Memory B cell (primary cell): ENCODE results near the gene MIB2.
"Not testable (repeated sequence)": the region's sequence is repeated elsewhere in the genome, so short reads cannot be mapped to it uniquely, and the experiment has no call there.

ENCODE experiments used
- ATAC-seq: fragments of 150-1000 bp; cut with Tn5 transposase; 2 replicates; pipeline ENCODE4 v1.10.0; 2021; ENCODE audit warnings: low read depth, mild to moderate bottlenecking, moderate library complexity
- DNase-seq, 2 donors: peaks; one replicate each; pipeline ENCODE4 v3.0.0; 2022; ENCODE audit warnings: low spot score in 2 of 2
- H3K27ac Mint-ChIP-seq: one replicate; pipeline ENCODE4 v1.8.0; 2022; ENCODE audit warnings: mild to moderate bottlenecking, moderate library complexity, mixed read lengths
- H3K27me3 Mint-ChIP-seq: one replicate; pipeline ENCODE4 v1.8.0; 2022; ENCODE audit warnings: mixed read lengths
- H3K36me3 Mint-ChIP-seq: one replicate; pipeline ENCODE4 v1.8.0; 2022; ENCODE audit warnings: mild to moderate bottlenecking, mixed read lengths
- H3K4me1 Mint-ChIP-seq: one replicate; pipeline ENCODE4 v1.8.0; 2022; ENCODE audit warnings: mixed read lengths
- H3K4me3 Mint-ChIP-seq: one replicate; pipeline ENCODE4 v1.8.0; 2022; ENCODE audit warnings: mild to moderate bottlenecking, moderate library complexity, mixed read lengths
- H3K9me3 Mint-ChIP-seq: one replicate; pipeline ENCODE4 v1.8.0; 2022; ENCODE audit warnings: mixed read lengths

The MIB2 gene

GRCh38 chr1:1662830-1663560, 47.7 kb downstream of the MIB2 start:
- ATAC-seq, H3K27me3 Mint-ChIP-seq, H3K36me3 Mint-ChIP-seq, H3K9me3 Mint-ChIP-seq, DNase-seq, H3K4me1 Mint-ChIP-seq, H3K4me3 Mint-ChIP-seq: not testable (repeated sequence)
- peak overlapping the region; percentile 68 for H3K27ac Mint-ChIP-seq

GRCh38 chr1:1664318-1664717, 49.0 kb downstream of the MIB2 start:
- not testable (repeated sequence) for H3K36me3 Mint-ChIP-seq, H3K4me3 Mint-ChIP-seq, H3K4me1 Mint-ChIP-seq, ATAC-seq, H3K27me3 Mint-ChIP-seq, H3K9me3 Mint-ChIP-seq, H3K27ac Mint-ChIP-seq, DNase-seq

GRCh38 chr1:1664941-1665814, 49.9 kb downstream of the MIB2 start:
- Mint-ChIP-seq H3K4me3 (no peak overlapping the region), H3K27me3 (no peaks in the 10 kb centered on the region), H3K9me3 (no peaks in the 10 kb centered on the region), H3K36me3 (peaks cover 5% of the 10 kb centered on the region), H3K27ac (no peak overlapping the region), H3K4me1 (no peaks in the 10 kb centered on the region)
- ATAC-seq (no peak), DNase-seq (no peak)

- DNase-seq: no peak
- H3K36me3 Mint-ChIP-seq: peaks cover 5% of the 10 kb centered on the region
These were observed 50.5 kb downstream of the MIB2 start for GRCh38 chr1:1665815-1666251.

GRCh38 chr1:1666526-1666925, 51.2 kb downstream of the MIB2 start:
- Mint-ChIP-seq H3K9me3 (no peaks in the 10 kb centered on the region), H3K4me1 (no peaks in the 10 kb centered on the region), H3K27ac (no peak overlapping the region), H3K4me3 (no peak overlapping the region), H3K27me3 (no peaks in the 10 kb centered on the region), H3K36me3 (peaks cover 5% of the 10 kb centered on the region)
- DNase-seq (no peak), ATAC-seq (no peak)

More at GRCh38 chr1:1665815-1666251, 50.5 kb downstream of the MIB2 start:
- no peak for ATAC-seq
- no peak overlapping the region for H3K27ac Mint-ChIP-seq
- H3K4me3 Mint-ChIP-seq: no peak overlapping the region
- H3K27me3 Mint-ChIP-seq: no peaks in the 10 kb centered on the region
- H3K4me1 Mint-ChIP-seq: no peaks in the 10 kb centered on the region
- no peaks in the 10 kb centered on the region for H3K9me3 Mint-ChIP-seq

GRCh38 chr1:1669468-1670440, 54.5 kb downstream of the MIB2 start:
- H3K4me1 Mint-ChIP-seq: no peaks in the 10 kb centered on the region
- H3K4me3 Mint-ChIP-seq: no peak overlapping the region
- H3K27me3 Mint-ChIP-seq: no peaks in the 10 kb centered on the region
- peaks cover 6% of the 10 kb centered on the region for H3K36me3 Mint-ChIP-seq
- no peak overlapping the region for H3K27ac Mint-ChIP-seq
- no peak for DNase-seq
- no peaks in the 10 kb centered on the region for H3K9me3 Mint-ChIP-seq
- ATAC-seq: no peak

- Mint-ChIP-seq H3K36me3 (peaks cover 6% of the 10 kb centered on the region), H3K4me3 (no peak overlapping the region), H3K4me1 (no peaks in the 10 kb centered on the region)
These were observed 55.6 kb downstream of the MIB2 start for GRCh38 chr1:1670866-1671265.

GRCh38 chr1:1671365-1672119, 56.2 kb downstream of the MIB2 start:
- Mint-ChIP-seq H3K9me3 (no peaks in the 10 kb centered on the region), H3K4me3 (no peak overlapping the region), H3K27ac (no peak overlapping the region), H3K4me1 (no peaks in the 10 kb centered on the region), H3K36me3 (peaks cover 4% of the 10 kb centered on the region), H3K27me3 (no peaks in the 10 kb centered on the region)
- ATAC-seq (no peak), DNase-seq (no peak)

More at GRCh38 chr1:1670866-1671265, 55.6 kb downstream of the MIB2 start:
- ATAC-seq (no peak), DNase-seq (no peak)
- Mint-ChIP-seq H3K27me3 (no peaks in the 10 kb centered on the region), H3K9me3 (no peaks in the 10 kb centered on the region), H3K27ac (no peak overlapping the region)

GRCh38 chr1:1672181-1672965, 57.1 kb downstream of the MIB2 start:
- ATAC-seq (no peak), DNase-seq (no peak)
- peaks cover 3% of the 10 kb centered on the region for H3K36me3 Mint-ChIP-seq
- no peaks in the 10 kb centered on the region for H3K27me3 Mint-ChIP-seq
- no peak overlapping the region for H3K27ac Mint-ChIP-seq
- no peaks in the 10 kb centered on the region for H3K4me1 Mint-ChIP-seq
- no peak overlapping the region for H3K4me3 Mint-ChIP-seq
- no peaks in the 10 kb centered on the region for H3K9me3 Mint-ChIP-seq

- H3K27ac Mint-ChIP-seq, DNase-seq, H3K36me3 Mint-ChIP-seq, ATAC-seq, H3K9me3 Mint-ChIP-seq, H3K27me3 Mint-ChIP-seq, H3K4me3 Mint-ChIP-seq: not testable (repeated sequence)
- H3K4me1 Mint-ChIP-seq: peaks cover 18% of the 10 kb centered on the region
These were observed 59.5 kb downstream of the MIB2 start for GRCh38 chr1:1674806-1675205.

GRCh38 chr1:1675218-1675617, 59.9 kb downstream of the MIB2 start:
- peak; percentile 18 for ATAC-seq
- H3K4me3 Mint-ChIP-seq, H3K9me3 Mint-ChIP-seq, H3K27ac Mint-ChIP-seq, H3K27me3 Mint-ChIP-seq, H3K36me3 Mint-ChIP-seq: not testable (repeated sequence)
- peaks cover 18% of the 10 kb centered on the region for H3K4me1 Mint-ChIP-seq
- peak in 1 of 2 donors; percentile 34 for DNase-seq

- not testable (repeated sequence) for H3K36me3 Mint-ChIP-seq, DNase-seq, H3K27me3 Mint-ChIP-seq, H3K9me3 Mint-ChIP-seq, ATAC-seq, H3K4me3 Mint-ChIP-seq, H3K27ac Mint-ChIP-seq
- H3K4me1 Mint-ChIP-seq: peaks cover 20% of the 10 kb centered on the region
These were observed 60.8 kb downstream of the MIB2 start for GRCh38 chr1:1676087-1676486.
